ENCODE measurements around the gene XPO4.
"Not testable (repeated sequence)": the region's sequence is repeated elsewhere in the genome, so short reads cannot be mapped to it uniquely, and the experiment has no call there.

The XPO4 gene

GRCh38 chr13:20890540-20890939, 12.0 kb downstream of the XPO4 start:
- not testable (repeated sequence) for DNase-seq

GRCh38 chr13:20882206-20882605, 20.3 kb downstream of the XPO4 start:
- DNase-seq = no peak

- DNase-seq = no peak
Observed at GRCh38 chr13:20877902-20878301, 24.6 kb downstream of the XPO4 start.

- DNase-seq = not testable (repeated sequence)
Observed at GRCh38 chr13:20876802-20877201, 25.7 kb downstream of the XPO4 start.

- DNase-seq = not testable (repeated sequence)
Observed at GRCh38 chr13:20874439-20874838, 28.1 kb downstream of the XPO4 start.

- DNase-seq = no peak
Observed at GRCh38 chr13:20873348-20873747, 29.2 kb downstream of the XPO4 start.

- no peak for DNase-seq
Observed at GRCh38 chr13:20870829-20871228, 31.7 kb downstream of the XPO4 start.

- DNase-seq = peak; percentile 1
Observed at GRCh38 chr13:20869540-20869939, 33.0 kb downstream of the XPO4 start.

GRCh38 chr13:20867408-20867807, 35.1 kb downstream of the XPO4 start:
- no peak for DNase-seq

- DNase-seq = not testable (repeated sequence)
Observed at GRCh38 chr13:20861666-20862065, 40.9 kb downstream of the XPO4 start.

GRCh38 chr13:20860844-20861243, 41.7 kb downstream of the XPO4 start:
- DNase-seq = no peak

- DNase-seq = no peak
Observed at GRCh38 chr13:20856650-20857049, 45.9 kb downstream of the XPO4 start.

- no peak for DNase-seq
Observed at GRCh38 chr13:20851844-20852402, 50.6 kb downstream of the XPO4 start.

GRCh38 chr13:20848944-20849343, 53.6 kb downstream of the XPO4 start:
- no peak for DNase-seq

- no peak for DNase-seq
Observed at GRCh38 chr13:20848203-20848602, 54.3 kb downstream of the XPO4 start.

GRCh38 chr13:20847296-20847695, 55.2 kb downstream of the XPO4 start:
- no peak for DNase-seq

- no peak for DNase-seq
Observed at GRCh38 chr13:20843166-20843565, 59.4 kb downstream of the XPO4 start.

- no peak for DNase-seq
Observed at GRCh38 chr13:20840568-20840967, 62.0 kb downstream of the XPO4 start.

- DNase-seq = no peak
Observed at GRCh38 chr13:20833900-20834679, 68.5 kb downstream of the XPO4 start.

- DNase-seq = no peak
Observed at GRCh38 chr13:20832861-20833260, 69.7 kb downstream of the XPO4 start.

- no peak for DNase-seq
Observed at GRCh38 chr13:20831933-20832332, 70.6 kb downstream of the XPO4 start.

GRCh38 chr13:20831254-20831653, 71.3 kb downstream of the XPO4 start:
- DNase-seq = no peak

GRCh38 chr13:20828539-20829364, 73.8 kb downstream of the XPO4 start:
- DNase-seq = no peak

All from NCI-H2227 treated with DMSO at 0.1 percent for 48 hours (cell line).